ENCODE measurements around the gene CDH12.
"Not testable (repeated sequence)": the region's sequence is repeated elsewhere in the genome, so short reads cannot be mapped to it uniquely, and the experiment has no call there.

CDH12 gene

GRCh38 chr5:22539762-22540161 is 313.4 kb downstream of the CDH12 start:
- H3K9ac ChIP-seq (ENCODE audit: low read length), result no peak overlapping the region
- no peaks in the 10 kb centered on the region for H4K20me1 ChIP-seq (ENCODE audit: low read depth, low read length)
- H3K36me3 ChIP-seq (ENCODE audit: low read length), result no peaks in the 10 kb centered on the region
- H3F3A ChIP-seq (ENCODE audit: insufficient read depth), result no peaks in the 10 kb centered on the region
- no peaks in the 10 kb centered on the region for H3K27me3 ChIP-seq (ENCODE audit: low read length)
- no peaks in the 10 kb centered on the region for H3K79me2 ChIP-seq (ENCODE audit: insufficient read depth, low read length)
- TF ChIP-seq CTCF (IDR thresholded peaks at IDR 0.05; ENCODE audit: insufficient read depth, low read length, poor library complexity, severe bottlenecking) (no peak), EZH2phosphoT487 (conservative IDR thresholded peaks at IDR 0.05; ENCODE audit: low read length) (no peak)
- no peak overlapping the region for H3K4me2 ChIP-seq (ENCODE audit: low read depth, low read length, poor library complexity, severe bottlenecking)
- no peak overlapping the region for H3K4me3 ChIP-seq (ENCODE audit: insufficient read depth, low read length, poor library complexity, severe bottlenecking)
- H3K9me3 ChIP-seq (ENCODE audit: insufficient read depth, low read length), result peaks cover 8% of the 10 kb centered on the region; the same call in 1 of the 2 replicates
- no peaks in the 10 kb centered on the region for H3K9me2 ChIP-seq (replicated peaks; ENCODE audit: insufficient read depth, low read length)
- H3K27ac ChIP-seq (ENCODE audit: low read depth, low read length), result no peak overlapping the region
- no peak overlapping the region for H2AFZ ChIP-seq (ENCODE audit: low read depth, low read length, severe bottlenecking)

GRCh38 chr5:22531986-22532385 is 321.2 kb downstream of the CDH12 start:
- no peaks in the 10 kb centered on the region for H4K20me1 ChIP-seq (ENCODE audit: low read depth, low read length)
- TF ChIP-seq EZH2phosphoT487 (conservative IDR thresholded peaks at IDR 0.05; ENCODE audit: low read length) (no peak), CTCF (IDR thresholded peaks at IDR 0.05; ENCODE audit: insufficient read depth, low read length, poor library complexity, severe bottlenecking) (no peak)
- no peaks in the 10 kb centered on the region for H3K79me2 ChIP-seq (ENCODE audit: insufficient read depth, low read length)
- H3K4me3 ChIP-seq (ENCODE audit: insufficient read depth, low read length, poor library complexity, severe bottlenecking), result no peak overlapping the region
- H3K9ac ChIP-seq (ENCODE audit: low read length), result no peak overlapping the region
- H3K27ac ChIP-seq (ENCODE audit: low read depth, low read length), result no peak overlapping the region
- no peak overlapping the region for H2AFZ ChIP-seq (ENCODE audit: low read depth, low read length, severe bottlenecking)
- no peaks in the 10 kb centered on the region for H3K9me2 ChIP-seq (replicated peaks; ENCODE audit: insufficient read depth, low read length)
- H3K27me3 ChIP-seq (ENCODE audit: low read length), result no peaks in the 10 kb centered on the region
- H3K4me2 ChIP-seq (ENCODE audit: low read depth, low read length, poor library complexity, severe bottlenecking), result no peak overlapping the region
- H3K9me3 ChIP-seq (ENCODE audit: insufficient read depth, low read length), result no peaks in the 10 kb centered on the region
- H3F3A ChIP-seq (ENCODE audit: insufficient read depth), result no peaks in the 10 kb centered on the region
- no peaks in the 10 kb centered on the region for H3K36me3 ChIP-seq (ENCODE audit: low read length)

- Histone ChIP-seq H3F3A (ENCODE audit: insufficient read depth) (no peaks in the 10 kb centered on the region), H3K9me2 (replicated peaks; ENCODE audit: insufficient read depth, low read length) (no peaks in the 10 kb centered on the region), H3K9ac (ENCODE audit: low read length) (no peak overlapping the region), H3K27me3 (ENCODE audit: low read length) (no peaks in the 10 kb centered on the region), H3K36me3 (ENCODE audit: low read length) (no peaks in the 10 kb centered on the region), H3K79me2 (ENCODE audit: insufficient read depth, low read length) (no peaks in the 10 kb centered on the region), H3K9me3 (ENCODE audit: insufficient read depth, low read length) (no peaks in the 10 kb centered on the region), H3K4me3 (ENCODE audit: insufficient read depth, low read length, poor library complexity, severe bottlenecking) (no peak overlapping the region), H4K20me1 (ENCODE audit: low read depth, low read length) (no peaks in the 10 kb centered on the region), H3K4me2 (ENCODE audit: low read depth, low read length, poor library complexity, severe bottlenecking) (no peak overlapping the region), H2AFZ (ENCODE audit: low read depth, low read length, severe bottlenecking) (no peak overlapping the region), H3K27ac (ENCODE audit: low read depth, low read length) (no peak overlapping the region)
- TF ChIP-seq EZH2phosphoT487 (conservative IDR thresholded peaks at IDR 0.05; ENCODE audit: low read length) (no peak), CTCF (IDR thresholded peaks at IDR 0.05; ENCODE audit: insufficient read depth, low read length, poor library complexity, severe bottlenecking) (no peak)
Observed at GRCh38 chr5:22521521-22521920, 331.6 kb downstream of the CDH12 start.

- not testable (repeated sequence) for H3K4me2 ChIP-seq (ENCODE audit: low read depth, low read length, poor library complexity, severe bottlenecking); H3K27me3 ChIP-seq (ENCODE audit: low read length); H3K36me3 ChIP-seq (ENCODE audit: low read length); H3K9ac ChIP-seq (ENCODE audit: low read length); H3K9me2 ChIP-seq (replicated peaks; ENCODE audit: insufficient read depth, low read length); H3K79me2 ChIP-seq (ENCODE audit: insufficient read depth, low read length); H3K27ac ChIP-seq (ENCODE audit: low read depth, low read length); H3F3A ChIP-seq (ENCODE audit: insufficient read depth); H2AFZ ChIP-seq (ENCODE audit: low read depth, low read length, severe bottlenecking); H3K4me3 ChIP-seq (ENCODE audit: insufficient read depth, low read length, poor library complexity, severe bottlenecking); H4K20me1 ChIP-seq (ENCODE audit: low read depth, low read length); H3K9me3 ChIP-seq (ENCODE audit: insufficient read depth, low read length)
Observed at GRCh38 chr5:22516497-22516896, 336.6 kb downstream of the CDH12 start.
